Breast epithelium (tissue), 4 donors: ENCODE measurements around the gene LYRM4. TPM values are rescaled to one million over a fixed set of nuclear protein-coding genes. Genes with fewer than 3 reads are reported as not detected.
A peak's percentile ranks its signal among the peaks of the same experiment; 100 is the strongest.

Source experiments
- DNase-seq, 2 donors: peaks; one replicate each; pipeline ENCODE4 v3.0.0-alpha.2; 2019; ENCODE audit warnings: low spot score in 2 of 2
- H3K27ac ChIP-seq, 2 donors: fragments of 200-600 bp; sonication (generic) in 1 of 2; one replicate each; pipeline ENCODE4 v1.5.1; 2016 to 2019; ENCODE audit warnings: mild to moderate bottlenecking in 1 of 2
- H3K27me3 ChIP-seq, 2 donors: fragments of 200-600 bp; sonication (generic) in 1 of 2; one replicate each; pipeline versions ENCODE4 v1.5.1 to v1.6.0; 2017 to 2019; ENCODE audit warnings: control low read depth in 1 of 2, mild to moderate bottlenecking in 1 of 2
- H3K36me3 ChIP-seq: fragments of 200-600 bp; one replicate; pipeline ENCODE4 v1.5.1; 2019
- H3K4me1 ChIP-seq, 2 donors: fragments of 200-600 bp; sonication (generic); one replicate each; pipeline ENCODE4 v1.5.1; 2016 to 2019; ENCODE audit warnings: control low read depth in 1 of 2
- H3K4me3 ChIP-seq, 3 donors: fragments of 200-600 bp; sonication (generic); 1 replicate in 2 of 3; 2 replicates in 1 of 3; pipeline ENCODE4 v1.5.1; 2016 to 2019; ENCODE audit warnings: mild to moderate bottlenecking in 3 of 3, moderate library complexity in 2 of 3
- H3K9me3 ChIP-seq, 2 donors: fragments of 200-600 bp; sonication (generic) in 1 of 2; one replicate each; pipeline ENCODE4 v1.5.1; 2016 to 2019; ENCODE audit warnings: control low read depth in 1 of 2
- POLR2A ChIP-seq: fragments of 450-650 bp; IDR thresholded peaks from one replicate; pipeline ENCODE4 v1.6.1; 2016; ENCODE audit warnings: antibody characterized with exemption, mild to moderate bottlenecking, moderate library complexity
- POLR2AphosphoS5 ChIP-seq, 3 donors: sonication (generic); formaldehyde crosslinking; IDR thresholded peaks; one replicate each; pipeline ENCODE4 v1.6.1; 2017; ENCODE audit warnings: antibody characterized with exemption in 3 of 3
- intact Hi-C: fragments of 100-400 bp; cut with DNase I; formaldehyde crosslinking; loops from one replicate; pipeline ENCODE4 v1.15.1; 2023; ENCODE audit warnings: low total_unique reads
- total RNA-seq, 3 donors: library from RNA; depleted of rRNA; stranded (reverse); fragments of >200 nt; gene quantifications; one replicate each; pipeline ENCODE4 v1.1.0, GENCODE V29; 2016
- TF ChIP-seq, protein P1 (sequence below), 3 donors: fragments of 450-650 bp; IDR thresholded peaks; one replicate each; pipeline ENCODE4 v1.5.1; 2016 to 2017; ENCODE audit warnings: antibody characterized with exemption in 3 of 3, mild to moderate bottlenecking in 3 of 3, moderate library complexity in 3 of 3

LYRM4 gene
- total RNA-seq, 3 donors from 2014 or later: 24.4 to 38.0 (median 25.0) TPM

DNA sequence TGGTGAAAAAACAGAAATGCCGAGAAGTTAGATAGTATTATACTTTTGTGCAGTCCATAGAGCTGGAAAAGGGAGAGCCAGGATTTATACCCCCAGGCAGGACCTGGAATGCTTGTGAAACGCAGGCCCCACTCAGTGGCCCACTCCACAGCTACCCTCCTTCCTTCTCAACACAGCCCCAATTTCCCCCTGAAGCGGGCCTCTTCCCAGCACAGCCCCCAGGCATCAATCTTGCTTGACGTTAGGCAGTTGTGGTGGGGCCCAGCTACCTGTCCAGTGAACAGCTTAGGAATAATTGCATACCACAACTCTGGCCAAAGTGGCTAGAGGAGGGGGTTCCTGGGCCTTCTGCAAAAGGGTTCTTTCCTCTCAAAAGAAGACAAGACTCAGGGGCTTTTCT is 114.4 kb downstream of the LYRM4 start:
- no peak for DNase-seq
- intact Hi-C loops: no loop called here
- no peaks in the 10 kb centered on the region for H3K36me3 ChIP-seq
- H3K27me3 ChIP-seq: no peaks in the 10 kb centered on the region
- H3K27ac ChIP-seq: no peak overlapping the region
- no peaks in the 10 kb centered on the region for H3K9me3 ChIP-seq
- TF ChIP-seq, protein P1, sequence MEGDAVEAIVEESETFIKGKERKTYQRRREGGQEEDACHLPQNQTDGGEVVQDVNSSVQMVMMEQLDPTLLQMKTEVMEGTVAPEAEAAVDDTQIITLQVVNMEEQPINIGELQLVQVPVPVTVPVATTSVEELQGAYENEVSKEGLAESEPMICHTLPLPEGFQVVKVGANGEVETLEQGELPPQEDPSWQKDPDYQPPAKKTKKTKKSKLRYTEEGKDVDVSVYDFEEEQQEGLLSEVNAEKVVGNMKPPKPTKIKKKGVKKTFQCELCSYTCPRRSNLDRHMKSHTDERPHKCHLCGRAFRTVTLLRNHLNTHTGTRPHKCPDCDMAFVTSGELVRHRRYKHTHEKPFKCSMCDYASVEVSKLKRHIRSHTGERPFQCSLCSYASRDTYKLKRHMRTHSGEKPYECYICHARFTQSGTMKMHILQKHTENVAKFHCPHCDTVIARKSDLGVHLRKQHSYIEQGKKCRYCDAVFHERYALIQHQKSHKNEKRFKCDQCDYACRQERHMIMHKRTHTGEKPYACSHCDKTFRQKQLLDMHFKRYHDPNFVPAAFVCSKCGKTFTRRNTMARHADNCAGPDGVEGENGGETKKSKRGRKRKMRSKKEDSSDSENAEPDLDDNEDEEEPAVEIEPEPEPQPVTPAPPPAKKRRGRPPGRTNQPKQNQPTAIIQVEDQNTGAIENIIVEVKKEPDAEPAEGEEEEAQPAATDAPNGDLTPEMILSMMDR (IDR thresholded peaks at IDR 0.05): no peak
- TF ChIP-seq POLR2A (no peak), POLR2AphosphoS5 (IDR thresholded peaks at IDR 0.05) (no peak)
- H3K4me1 ChIP-seq: no peaks in the 10 kb centered on the region
- H3K4me3 ChIP-seq: no peak overlapping the region

DNA sequence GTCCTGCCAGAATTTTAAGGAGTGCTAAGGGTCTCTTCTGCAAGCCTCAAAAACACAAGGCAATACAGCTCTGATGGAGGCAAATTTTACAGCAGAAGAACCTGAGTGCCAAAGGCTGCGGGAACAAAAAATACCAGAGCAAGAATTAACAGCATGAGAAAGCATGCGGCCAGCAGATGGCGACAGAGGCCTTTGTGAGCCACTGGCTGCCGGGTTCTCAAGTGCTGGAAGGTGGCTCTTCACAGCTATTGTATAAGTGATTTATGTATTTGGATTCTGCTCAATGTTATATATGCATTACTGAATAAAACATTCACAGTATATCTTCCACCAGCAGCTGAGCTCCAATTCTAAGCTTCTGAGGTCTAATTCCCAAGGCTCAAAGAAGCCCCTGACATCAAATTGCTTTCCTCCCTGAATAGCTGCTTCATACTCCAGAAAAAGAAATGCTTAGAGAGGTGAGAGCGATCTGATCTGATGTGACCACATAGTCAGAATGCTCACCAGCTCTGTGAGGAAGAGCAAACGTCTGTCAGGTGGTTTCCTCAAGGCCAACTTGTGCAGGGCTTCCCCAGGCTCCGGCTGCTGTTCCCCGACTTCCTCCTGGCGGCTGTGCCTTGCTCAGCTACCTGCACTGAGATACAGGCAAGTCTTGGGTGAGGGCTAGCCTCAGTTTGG is 117.0 kb downstream of the LYRM4 start:
- no peaks in the 10 kb centered on the region for H3K4me1 ChIP-seq
- no peaks in the 10 kb centered on the region for H3K9me3 ChIP-seq
- no peak overlapping the region for H3K27ac ChIP-seq
- DNase-seq: peak; percentile 74 to 90
- intact Hi-C loops: no loop called here
- no peaks in the 10 kb centered on the region for H3K27me3 ChIP-seq
- H3K4me3 ChIP-seq: no peak overlapping the region
- H3K36me3 ChIP-seq: no peaks in the 10 kb centered on the region
- TF ChIP-seq, protein P1 (IDR thresholded peaks at IDR 0.05): peak; percentile 75 to 91 (median 80)
- TF ChIP-seq POLR2A (no peak), POLR2AphosphoS5 (IDR thresholded peaks at IDR 0.05) (peak in 1 of 3 donors; percentile 22)

DNA sequence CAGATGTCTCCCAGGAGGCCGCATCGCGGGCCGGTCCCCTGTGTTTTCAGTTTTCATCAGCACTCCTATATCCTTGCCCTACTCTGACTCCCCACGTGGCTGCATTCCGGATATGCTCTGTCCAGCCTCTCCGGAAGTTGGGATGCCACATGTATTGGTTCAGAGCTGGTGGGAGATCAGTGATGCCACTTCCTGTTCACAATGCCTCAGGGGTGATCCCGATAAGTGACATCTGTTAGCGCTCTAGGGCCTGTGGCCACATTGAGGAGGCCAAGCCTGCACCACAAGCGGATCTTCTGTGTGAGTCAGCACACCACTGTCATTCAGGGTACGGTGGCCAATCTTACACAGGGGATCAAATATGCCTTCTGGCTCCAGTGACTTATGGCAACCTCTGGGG is 117.8 kb downstream of the LYRM4 start:
- Histone ChIP-seq H3K36me3 (no peaks in the 10 kb centered on the region), H3K9me3 (no peaks in the 10 kb centered on the region), H3K4me1 (no peaks in the 10 kb centered on the region), H3K27me3 (no peaks in the 10 kb centered on the region), H3K27ac (no peak overlapping the region), H3K4me3 (no peak overlapping the region)
- TF ChIP-seq POLR2AphosphoS5 (IDR thresholded peaks at IDR 0.05): no peak
- TF ChIP-seq POLR2A: no peak
- TF ChIP-seq, protein P1 (IDR thresholded peaks at IDR 0.05): no peak
- no peak for DNase-seq
- intact Hi-C loops: no loop called here

DNA sequence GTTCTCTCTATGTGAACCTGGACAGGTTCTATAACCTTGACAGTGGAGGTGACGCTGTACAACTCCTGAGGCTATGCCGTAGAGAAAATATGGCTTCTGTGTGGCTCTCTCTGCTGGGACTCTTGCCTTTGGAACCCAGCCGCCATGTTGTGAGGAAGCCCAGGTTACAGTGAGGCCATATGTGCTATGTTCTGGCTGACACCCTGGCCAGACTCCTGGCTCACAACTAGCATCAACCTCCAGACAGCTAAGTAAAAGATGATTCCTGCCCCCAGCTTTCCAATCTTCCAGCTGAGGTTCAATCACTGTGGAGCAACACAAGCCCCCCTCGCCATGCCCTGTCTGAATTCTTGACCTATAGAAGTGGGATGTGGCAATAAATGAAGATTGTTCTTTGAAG is 118.6 kb downstream of the LYRM4 start:
- no peaks in the 10 kb centered on the region for H3K27me3 ChIP-seq
- H3K4me3 ChIP-seq: no peak overlapping the region
- H3K9me3 ChIP-seq: no peaks in the 10 kb centered on the region
- intact Hi-C loops: no loop called here
- no peaks in the 10 kb centered on the region for H3K4me1 ChIP-seq
- no peaks in the 10 kb centered on the region for H3K36me3 ChIP-seq
- no peak overlapping the region for H3K27ac ChIP-seq
- TF ChIP-seq POLR2A (no peak), POLR2AphosphoS5 (IDR thresholded peaks at IDR 0.05) (no peak)
- TF ChIP-seq, protein P1 (IDR thresholded peaks at IDR 0.05): no peak
- no peak for DNase-seq

DNA sequence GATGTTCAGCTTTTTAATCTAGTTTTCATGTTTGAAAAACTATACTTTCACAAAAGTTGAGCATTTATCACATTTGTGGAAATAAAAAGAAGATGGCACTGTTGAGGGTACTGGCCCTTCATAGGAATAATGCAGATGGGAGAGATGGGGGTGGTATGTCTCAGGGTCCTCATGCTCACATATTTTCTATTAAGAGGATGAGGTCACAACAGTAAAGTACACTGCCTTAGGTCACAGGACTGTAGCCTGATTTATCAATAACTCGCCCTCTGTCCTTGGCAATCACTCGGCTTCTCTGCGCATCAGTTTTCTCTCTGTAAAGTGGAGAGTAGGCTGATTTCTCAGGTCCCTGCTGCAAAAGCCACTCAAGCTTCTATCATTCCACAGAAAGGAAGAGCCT is 119.7 kb downstream of the LYRM4 start:
- no peak for TF ChIP-seq POLR2A
- TF ChIP-seq POLR2AphosphoS5 (IDR thresholded peaks at IDR 0.05): no peak
- TF ChIP-seq, protein P1 (IDR thresholded peaks at IDR 0.05): no peak
- no peak for DNase-seq
- H3K27me3 ChIP-seq: no peaks in the 10 kb centered on the region
- H3K36me3 ChIP-seq: no peaks in the 10 kb centered on the region
- no peak overlapping the region for H3K27ac ChIP-seq
- H3K4me3 ChIP-seq: no peak overlapping the region
- no peaks in the 10 kb centered on the region for H3K9me3 ChIP-seq
- intact Hi-C loops: no loop called here
- H3K4me1 ChIP-seq: no peaks in the 10 kb centered on the region
